Ovary (tissue), 9 donors: ENCODE results near the gene BIK. TPM values are rescaled to one million over a fixed set of nuclear protein-coding genes. Genes with fewer than 3 reads are reported as not detected.

Experiments used
- DNase-seq, 5 donors: peaks; one replicate each; pipeline ENCODE4 v3.0.0-alpha.2; 2019 to 2020
- H3K27ac ChIP-seq, 2 donors: fragments of 200-600 bp; one replicate each; pipeline versions ENCODE4 v1.5.1 to v1.8.0; 2019 to 2022
- H3K27me3 ChIP-seq: fragments of 200-600 bp; one replicate; pipeline ENCODE4 v1.8.0; 2022
- H3K36me3 ChIP-seq: fragments of 200-600 bp; sonication (generic); one replicate; pipeline ENCODE4 v1.5.1; 2019
- H3K4me1 ChIP-seq: one replicate; pipeline ENCODE4 v1.8.1; 2013; ENCODE audit warnings: mild to moderate bottlenecking, moderate library complexity; ENCODE audit not compliant: insufficient read depth
- H3K4me3 ChIP-seq: fragments of 200-600 bp; sonication (generic); one replicate; pipeline ENCODE4 v1.5.1; 2017
- H3K9me3 ChIP-seq, 2 donors: fragments of 200-600 bp in 1 of 2; sonication (generic) in 1 of 2; one replicate each; pipeline versions ENCODE4 v1.5.1 to v1.8.1; 2013 to 2019; ENCODE audit warnings: mild to moderate bottlenecking in 1 of 2, moderate library complexity in 1 of 2
- CTCF ChIP-seq, 3 donors: fragments of 450-650 bp in 2 of 3; fragments of 200-600 bp in 1 of 3; IDR thresholded peaks; one replicate each; pipeline versions ENCODE4 v1.5.1 to v1.8.0; 2016 to 2022; ENCODE audit warnings: antibody characterized with exemption in 3 of 3, mild to moderate bottlenecking in 1 of 3
- EP300 ChIP-seq: sonication (generic); formaldehyde crosslinking; IDR thresholded peaks from one replicate; pipeline ENCODE4 v1.6.1; 2017; ENCODE audit warnings: antibody characterized with exemption
- POLR2A ChIP-seq: fragments of 450-650 bp; IDR thresholded peaks from one replicate; pipeline ENCODE4 v1.6.1; 2017; ENCODE audit warnings: antibody characterized with exemption, mild to moderate bottlenecking, moderate library complexity
- WGBS, 3 donors: extraction: QIAGEN DNeasy Blood & Tissue Kit in 1 of 3; methylation state at CpG; one replicate each; pipeline versions ENCODE4 v1.1.5 to v1.1.7; 2013 to 2017; 5-methylcytosine and 5-hydroxymethylcytosine counted together
- intact Hi-C, 4 donors: fragments of 100-400 bp; cut with DNase I; formaldehyde crosslinking; loops; one replicate each; pipeline versions ENCODE4 v1.11.0 to v1.15.1; 2022 to 2023
- polyA plus RNA-seq, 2 donors: library from polyadenylated mRNA; stranded (reverse); fragments of 200-250 nt in 1 of 2; fragments of 350-450 nt in 1 of 2; fragmentation: Illumina TruSeq in 1 of 2; extraction: RNeasy Lipid Tissue Mini Kit (QIAGEN cat#74804) in 1 of 2; gene quantifications; one replicate each; pipeline ENCODE4 v1.2.3, GENCODE V29; 2013 to 2014
- total RNA-seq, 7 donors: library from RNA; depleted of rRNA in 2 of 7; stranded (reverse); fragments of >200 nt in 2 of 7; fragmentation: NEBNext Ultra II Directional in 3 of 7; extraction: Animal tissue kit (Norgen Biotek cat#: 25700) in 3 of 7; gene quantifications; one replicate each; pipeline versions ENCODE4 v1.1.0 to v1.2.4, GENCODE V29; 2016 to 2023
- donor health status: DM: no; HTN: no; CAD: no; lungs with moderate emphysema.
- donor health status: DM: no; HTN: no; CAD: no.
- donor health status: Bipolar disorder and iron deficiency.
- donor health status: DM: yes; HTN: yes; CAD: no.
- donor health status: DM: no; HTN: no; CAD: no.
- donor health status: DM: yes; HTN: yes; CAD: no.

Gene BIK
- total and polyA plus RNA-seq, 9 donors, result 0.31 to 15.2 (median 0.48) TPM; not detected in 4

GRCh38 chr22:43171607-43172006 lies 61.1 kb downstream of the BIK start:
- Histone ChIP-seq H3K27ac (no peak overlapping the region), H3K4me3 (no peak overlapping the region), H3K9me3 (no peaks in the 10 kb centered on the region), H3K27me3 (no peaks in the 10 kb centered on the region), H3K4me1 (no peaks in the 10 kb centered on the region), H3K36me3 (peaks cover 7% of the 10 kb centered on the region)
- intact Hi-C loops, result no loop called here
- no peak for TF ChIP-seq CTCF (IDR thresholded peaks at IDR 0.05)
- no peak for TF ChIP-seq EP300
- TF ChIP-seq POLR2A, result no peak
- no peak for DNase-seq
- 83 to 93% (median 85%) methylated on average over 7 to 12 of the region's 12 CpGs for WGBS, 3 donors

GRCh38 chr22:43172191-43172590 lies 61.6 kb downstream of the BIK start:
- H3K27ac ChIP-seq, result no peak overlapping the region
- no peak for DNase-seq
- WGBS, 3 donors, result 92 to 95% (median 93%) methylated on average over 19 of the region's 19 CpGs
- peaks cover 7% of the 10 kb centered on the region for H3K36me3 ChIP-seq
- H3K9me3 ChIP-seq, result no peaks in the 10 kb centered on the region
- H3K4me3 ChIP-seq, result no peak overlapping the region
- no peak for TF ChIP-seq EP300
- no peak for TF ChIP-seq POLR2A
- TF ChIP-seq CTCF (IDR thresholded peaks at IDR 0.05), result no peak
- intact Hi-C loops, result no loop called here
- no peaks in the 10 kb centered on the region for H3K4me1 ChIP-seq
- H3K27me3 ChIP-seq, result no peaks in the 10 kb centered on the region

GRCh38 chr22:43173566-43173965 lies 63.0 kb downstream of the BIK start:
- intact Hi-C loops, result no loop called here
- TF ChIP-seq POLR2A, result no peak
- no peak for TF ChIP-seq CTCF (IDR thresholded peaks at IDR 0.05)
- no peak for TF ChIP-seq EP300
- H3K27ac ChIP-seq, result no peak overlapping the region
- peaks cover 7% of the 10 kb centered on the region for H3K36me3 ChIP-seq
- no peaks in the 10 kb centered on the region for H3K9me3 ChIP-seq
- H3K27me3 ChIP-seq, result no peaks in the 10 kb centered on the region
- 96 to 98% (median 96%) methylated on average over 9 of the region's 9 CpGs for WGBS, 3 donors
- no peaks in the 10 kb centered on the region for H3K4me1 ChIP-seq
- DNase-seq, result no peak
- H3K4me3 ChIP-seq, result no peak overlapping the region

GRCh38 chr22:43173976-43174720 lies 63.6 kb downstream of the BIK start:
- 93 to 95% (median 94%) methylated on average over 37 to 39 of the region's 39 CpGs for whole genome bisulfite sequencing, 3 donors
- DNase-seq, result peak in 1 of 5 donors; percentile 31

More at GRCh38 chr22:43173976-43174720, 63.6 kb downstream of the BIK start:
- TF ChIP-seq EP300 (no peak), CTCF (IDR thresholded peaks at IDR 0.05) (no peak), POLR2A (no peak)
- no peaks in the 10 kb centered on the region for H3K27me3 ChIP-seq
- H3K27ac ChIP-seq, result no peak overlapping the region
- intact Hi-C loops, result no loop called here
- H3K4me1 ChIP-seq, result no peaks in the 10 kb centered on the region
- no peak overlapping the region for H3K4me3 ChIP-seq
- H3K36me3 ChIP-seq, result peaks cover 7% of the 10 kb centered on the region
- no peaks in the 10 kb centered on the region for H3K9me3 ChIP-seq
